ENCODE measurements around the gene EPGN. TPM values are rescaled to one million over a fixed set of nuclear protein-coding genes. Genes with fewer than 3 reads are reported as not detected.

Gene EPGN
- total and polyA plus RNA-seq, 2 of the 8 experiments (the other 6 are each of a cell fraction or from before 2014, with no cell fraction given): not detected

GRCh38 chr4:74291471-74291870 is 16.8 kb upstream of the EPGN start:
- Histone ChIP-seq H3K14ac (ENCODE audit: insufficient read length) (no peak overlapping the region), H2BK15ac (ENCODE audit: low read length) (no peak overlapping the region), H3K27ac (ENCODE audit: low read depth, low read length) (no peak overlapping the region), H2BK120ac (replicated peaks; ENCODE audit: low read depth, low read length) (no peak overlapping the region), H3K4me2 (ENCODE audit: insufficient read depth in 1 of 2, low read depth in 2 of 2, low read length in 2 of 2) (no peak overlapping the region), H3K79me2 (ENCODE audit: control insufficient read depth in 1 of 2, insufficient read depth in 2 of 2, low read length in 2 of 2) (no peaks in the 10 kb centered on the region), H2BK20ac (ENCODE audit: low read length) (no peak overlapping the region), H3K23me2 (ENCODE audit: low read depth, low read length) (no peaks in the 10 kb centered on the region), H4K8ac (ENCODE audit: extremely low read depth, insufficient read depth, low read length) (no peak overlapping the region), H3K4me1 (replicated peaks in 1 of 4; ENCODE audit: control insufficient read depth in 3 of 4, insufficient read depth in 4 of 4, low read length in 3 of 4) (no peaks in the 10 kb centered on the region), H2BK12ac (ENCODE audit: low read depth, low read length) (no peak overlapping the region), H3K56ac (replicated peaks; ENCODE audit: insufficient read length, low read depth, low read length) (no peak overlapping the region), H3K27me3 (replicated peaks in 1 of 4; ENCODE audit: control insufficient read depth in 3 of 4, extremely low read depth in 1 of 4, insufficient read depth in 3 of 4, low read length in 3 of 4) (no peaks in the 10 kb centered on the region), H4K91ac (replicated peaks; ENCODE audit: insufficient read length, low read length) (no peak overlapping the region), H3K36me3 (ENCODE audit: control insufficient read depth in 2 of 4, insufficient read depth in 4 of 4, low read length in 3 of 4) (no peaks in the 10 kb centered on the region), H4K5ac (ENCODE audit: insufficient read length, low read depth, low read length) (no peak overlapping the region), H2AK5ac (ENCODE audit: low read depth, low read length) (no peak overlapping the region), H3K79me1 (ENCODE audit: low read depth, low read length) (no peaks in the 10 kb centered on the region), H3K23ac (ENCODE audit: insufficient read length) (no peak overlapping the region), H3K18ac (ENCODE audit: extremely low read depth, low read length) (no peak overlapping the region), H3K9me3 (ENCODE audit: insufficient read depth in 2 of 2, low read depth in 1 of 2, low read length in 1 of 2) (no peaks in the 10 kb centered on the region), H2BK5ac (ENCODE audit: low read depth, low read length) (no peak overlapping the region), H3K4me3 (ENCODE audit: extremely low read depth in 1 of 4, insufficient read depth in 2 of 4, low read depth in 3 of 4, low read length in 4 of 4) (no peak overlapping the region), H3K4ac (replicated peaks; ENCODE audit: insufficient read length, low read depth, low read length) (no peak overlapping the region), H2AFZ (ENCODE audit: low read length) (no peak overlapping the region), H3K9ac (replicated peaks in 1 of 4; ENCODE audit: extremely low read depth in 1 of 4, low read depth in 3 of 4, low read length in 3 of 4) (no peak overlapping the region), H4K20me1 (replicated peaks in 1 of 2; ENCODE audit: control insufficient read depth in 1 of 2, insufficient read depth in 2 of 2, low read length in 2 of 2) (no peaks in the 10 kb centered on the region)
- FAIRE-seq (no peak), DNase-seq (ENCODE audit: low read depth in 1 of 2, low spot score in 2 of 2) (no peak)
- CTCF ChIA-PET (ENCODE audit: partially characterized antibody): interaction anchor here (1.0 to 2.1 kb wide), 2 partner anchors 59 to 63 kb away, joined by 4 to 5 read pairs; no protein-coding TSS in a partner anchor
- POLR2A ChIA-PET (ENCODE audit: partially characterized antibody): no interaction called here
- WGBS, 2 experiments (ENCODE audit: extremely low coverage in 1 of 2, insufficient coverage in 1 of 2, insufficient read length in 1 of 2, insufficient replicate concordance in 2 of 2, low coverage in 1 of 2, low lambda C conversion rate in 2 of 2, missing lambda C conversion rate in 1 of 2): 83% methylated on average over 1 of the region's 1 CpG; no CpG with 5 or more reads in 1 of the 2 experiments
- TF ChIP-seq CTBP2 (IDR thresholded peaks at IDR 0.05; ENCODE audit: borderline replicate concordance, insufficient read depth, insufficient read length, low read length) (no peak), RNF2 (IDR thresholded peaks at IDR 0.05; ENCODE audit: borderline replicate concordance, low read depth, low read length, missing control alignments, poor library complexity, severe bottlenecking) (no peak), BRCA1 (IDR thresholded peaks at IDR 0.05; ENCODE audit: low read depth, low read length) (no peak), CHD2 (IDR thresholded peaks at IDR 0.05; ENCODE audit: low read length) (no peak), ATF2 (IDR thresholded peaks at IDR 0.05; ENCODE audit: low read length) (no peak), SP4 (IDR thresholded peaks at IDR 0.05; ENCODE audit: low read length) (no peak), POLR2A (IDR thresholded peaks at IDR 0.05; ENCODE audit: control extremely low read depth in 1 of 2, low read depth in 2 of 2, low read length in 2 of 2) (no peak), JUND (IDR thresholded peaks at IDR 0.05; ENCODE audit: low read length) (no peak), ASH2L (IDR thresholded peaks at IDR 0.05; ENCODE audit: low read length) (no peak), RAD21 (IDR thresholded peaks at IDR 0.05 in 1 of 2, conservative IDR thresholded peaks at IDR 0.05 in 1 of 2; ENCODE audit: low read depth in 2 of 2, low read length in 2 of 2) (no peak), RBBP5 (IDR thresholded peaks at IDR 0.05; ENCODE audit: borderline replicate concordance, low read depth, low read length) (no peak), CBX8 (IDR thresholded peaks at IDR 0.05; ENCODE audit: borderline replicate concordance, low read depth, low read length) (no peak), SP1 (IDR thresholded peaks at IDR 0.05; ENCODE audit: low read depth, low read length) (no peak)

Measured in H1 (cell line).